Myometrial cell (primary cell): ENCODE data around the gene SMIM28. TPM values are rescaled to one million over a fixed set of nuclear protein-coding genes. Genes with fewer than 3 reads are reported as not detected.

ENCODE experiments used
- total RNA-seq: library from RNA; depleted of rRNA; stranded (reverse); fragments of >200 nt; gene quantifications from 2 replicates; pipeline ENCODE4 v1.2.3, GENCODE V29; 2015

Gene SMIM28
- total RNA-seq, result not detected in 2 replicates

GRCh38 chr6:138377844-138378243 is at the start of gene SMIM28:
TSS of gene SMIM28 (plus strand) at chr6:138377905. CDS start at chr6:138378073, 168 bp downstream.

GRCh38 chr6:138403801-138404665 is 26.3 kb downstream of the SMIM28 start, which contains the start of gene HEBP2:
TSS of gene HEBP2 (plus strand) at chr6:138404223. CDS start at chr6:138404496, 273 bp downstream.

Other genes starting within 250 kb of the SMIM28 start
- under 0.01 TPM in 2 replicates for gene ARFGEF3, start 216.0 kb upstream of the SMIM28 start, total RNA-seq
- gene PBOV1, start 159.4 kb upstream of the SMIM28 start, total RNA-seq, result not detected in 2 replicates
- gene HEBP2, start 26.3 kb downstream of the SMIM28 start, total RNA-seq, result 33.5 and 47.0 TPM in 2 replicates
- 0.29 and 0.89 TPM in 2 replicates for gene NHSL1, start 121.6 kb downstream of the SMIM28 start, total RNA-seq